ENCODE measurements around the gene RXFP1. TPM values are rescaled to one million over a fixed set of nuclear protein-coding genes. Genes with fewer than 3 reads are reported as not detected.

RXFP1 gene
- total RNA-seq, 2 experiments from 2014 or later: not detected

- Mint-ChIP-seq H3K9me3 (no peaks in the 10 kb centered on the region), H3K36me3 (no peaks in the 10 kb centered on the region), H3K27ac (no peak overlapping the region), H3K4me3 (no peak overlapping the region), H3K27me3 (peaks cover 1% of the 10 kb centered on the region), H3K4me1 (ENCODE audit: low read depth) (no peaks in the 10 kb centered on the region)
- ChIA-PET CTCF (no interaction called here), POLR2A (no interaction called here)
- intact Hi-C loops (cut with micrococcal nuclease): no loop called here
- no peak for DNase-seq
Measured at GRCh38 chr4:158560284-158560683, 38.6 kb downstream of the RXFP1 start.

DNA sequence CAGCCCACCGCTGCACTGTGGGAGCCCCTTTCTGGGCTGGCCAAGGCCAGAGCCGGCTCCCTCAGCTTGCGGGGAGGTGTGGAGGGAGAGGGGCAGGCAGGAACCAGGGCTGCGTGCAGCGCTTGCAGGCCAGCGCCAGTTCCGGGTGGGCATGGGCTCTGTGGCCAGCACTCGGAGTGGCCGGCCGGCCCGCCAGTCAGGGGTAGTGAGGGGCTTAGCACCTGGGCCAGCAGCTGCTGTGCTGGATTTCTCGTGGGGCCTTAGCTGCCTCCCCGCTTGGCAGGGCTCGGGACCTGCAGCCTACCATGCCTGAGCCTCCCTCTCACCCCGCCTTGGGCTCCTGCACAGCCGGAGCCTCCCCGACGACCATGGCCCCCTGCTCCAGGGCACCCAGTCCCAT is 45.2 kb downstream of the RXFP1 start:
- ChIA-PET CTCF (no interaction called here), POLR2A (no interaction called here)
- H3K9me3 Mint-ChIP-seq: no peaks in the 10 kb centered on the region
- H3K36me3 Mint-ChIP-seq: no peaks in the 10 kb centered on the region
- no peak overlapping the region for H3K27ac Mint-ChIP-seq
- H3K27me3 Mint-ChIP-seq: peaks cover 5% of the 10 kb centered on the region
- no peak overlapping the region for H3K4me3 Mint-ChIP-seq
- no peaks in the 10 kb centered on the region for H3K4me1 Mint-ChIP-seq (ENCODE audit: low read depth)
- intact Hi-C loops (cut with micrococcal nuclease): no loop called here
- DNase-seq: no peak

GRCh38 chr4:158571736-158572135 is 50.1 kb downstream of the RXFP1 start:
- intact Hi-C loops (cut with micrococcal nuclease): no loop called here
- CTCF ChIA-PET: no interaction called here

DNA sequence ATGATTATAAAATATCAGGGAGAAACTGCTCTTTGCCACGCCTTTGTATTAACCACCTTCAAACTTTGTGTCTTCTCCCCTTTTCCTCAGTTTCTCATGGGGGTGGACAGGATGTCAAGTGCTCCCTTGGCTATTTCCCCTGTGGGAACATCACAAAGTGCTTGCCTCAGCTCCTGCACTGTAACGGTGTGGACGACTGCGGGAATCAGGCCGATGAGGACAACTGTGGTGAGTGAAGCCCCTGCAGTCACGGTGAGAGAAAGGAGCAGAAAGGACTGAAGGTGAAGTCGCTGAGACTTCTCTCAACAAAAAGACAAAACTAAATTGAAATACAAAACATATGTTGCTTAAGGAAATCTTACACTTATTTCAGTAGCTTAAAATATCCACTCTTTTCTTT is 50.9 kb downstream of the RXFP1 start:
- Mint-ChIP-seq H3K9me3 (no peaks in the 10 kb centered on the region), H3K4me3 (no peak overlapping the region), H3K27ac (no peak overlapping the region), H3K36me3 (no peaks in the 10 kb centered on the region), H3K27me3 (peaks cover 5% of the 10 kb centered on the region), H3K4me1 (ENCODE audit: low read depth) (no peaks in the 10 kb centered on the region)
- ChIA-PET CTCF (no interaction called here), POLR2A (no interaction called here)
- intact Hi-C loops (cut with micrococcal nuclease): no loop called here
- DNase-seq: no peak

More at GRCh38 chr4:158571736-158572135, 50.1 kb downstream of the RXFP1 start:
- no peak overlapping the region for H3K4me3 Mint-ChIP-seq
- no peaks in the 10 kb centered on the region for H3K36me3 Mint-ChIP-seq
- H3K27ac Mint-ChIP-seq: no peak overlapping the region
- POLR2A ChIA-PET: no interaction called here
- H3K9me3 Mint-ChIP-seq: no peaks in the 10 kb centered on the region
- H3K27me3 Mint-ChIP-seq: peaks cover 5% of the 10 kb centered on the region
- DNase-seq: no peak
- H3K4me1 Mint-ChIP-seq (ENCODE audit: low read depth): no peaks in the 10 kb centered on the region

DNA sequence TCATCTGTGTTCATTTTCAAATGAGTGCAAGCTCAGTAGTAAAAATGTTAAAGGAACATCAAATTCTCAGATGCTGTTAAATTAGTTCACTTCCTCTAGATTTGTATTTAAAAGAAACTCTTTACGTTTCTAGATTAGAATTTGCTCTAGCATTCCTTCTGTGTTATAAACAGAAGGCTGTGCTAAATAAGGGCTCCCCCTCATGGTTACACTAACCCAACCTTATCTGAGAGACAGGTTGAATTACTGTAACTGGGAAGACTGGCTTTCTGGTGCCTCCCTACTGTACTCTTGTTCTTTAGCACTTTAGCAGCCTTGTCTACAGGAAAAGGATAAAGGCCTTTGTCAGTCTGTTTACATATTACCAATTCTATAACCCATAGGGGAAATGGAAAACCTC is 56.8 kb downstream of the RXFP1 start:
- intact Hi-C loops (cut with micrococcal nuclease): no loop called here
- CTCF ChIA-PET: no interaction called here
- no peak overlapping the region for H3K27ac Mint-ChIP-seq
- no peak overlapping the region for H3K4me3 Mint-ChIP-seq
- no peaks in the 10 kb centered on the region for H3K27me3 Mint-ChIP-seq
- POLR2A ChIA-PET: no interaction called here
- no peaks in the 10 kb centered on the region for H3K36me3 Mint-ChIP-seq
- no peaks in the 10 kb centered on the region for H3K4me1 Mint-ChIP-seq (ENCODE audit: low read depth)
- no peaks in the 10 kb centered on the region for H3K9me3 Mint-ChIP-seq
- DNase-seq: no peak

- Mint-ChIP-seq H3K27me3 (peaks cover 2% of the 10 kb centered on the region), H3K4me3 (no peak overlapping the region), H3K27ac (no peak overlapping the region), H3K36me3 (no peaks in the 10 kb centered on the region), H3K4me1 (ENCODE audit: low read depth) (no peaks in the 10 kb centered on the region), H3K9me3 (no peaks in the 10 kb centered on the region)
- intact Hi-C loops (cut with micrococcal nuclease): no loop called here
- ChIA-PET POLR2A (no interaction called here), CTCF (no interaction called here)
- DNase-seq: no peak
Measured at GRCh38 chr4:158580064-158580463, 58.4 kb downstream of the RXFP1 start.

DNA sequence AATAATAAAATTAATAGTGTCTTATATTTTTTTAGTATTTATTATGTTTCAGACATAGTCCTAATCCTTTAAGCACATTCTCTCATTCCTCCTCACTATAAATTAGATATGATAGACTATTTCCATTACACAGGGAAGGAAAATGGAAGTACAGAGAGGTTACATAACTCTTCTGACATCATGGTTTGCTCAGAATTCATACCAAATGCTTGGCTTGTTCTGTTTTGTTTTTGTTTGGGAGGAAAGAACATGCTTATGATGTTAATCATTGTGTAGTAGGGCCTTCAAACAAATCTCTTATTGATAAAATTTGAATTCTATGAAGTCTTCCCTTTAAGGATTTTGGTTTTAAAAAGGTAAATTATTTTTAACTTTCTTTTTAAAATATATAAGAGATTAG is 59.5 kb downstream of the RXFP1 start:
- ChIA-PET POLR2A (no interaction called here), CTCF (no interaction called here)
- Mint-ChIP-seq H3K27ac (no peak overlapping the region), H3K27me3 (peaks cover 2% of the 10 kb centered on the region), H3K4me1 (ENCODE audit: low read depth) (no peaks in the 10 kb centered on the region), H3K4me3 (no peak overlapping the region), H3K36me3 (no peaks in the 10 kb centered on the region), H3K9me3 (no peaks in the 10 kb centered on the region)
- intact Hi-C loops (cut with micrococcal nuclease): no loop called here
- DNase-seq: no peak

DNA sequence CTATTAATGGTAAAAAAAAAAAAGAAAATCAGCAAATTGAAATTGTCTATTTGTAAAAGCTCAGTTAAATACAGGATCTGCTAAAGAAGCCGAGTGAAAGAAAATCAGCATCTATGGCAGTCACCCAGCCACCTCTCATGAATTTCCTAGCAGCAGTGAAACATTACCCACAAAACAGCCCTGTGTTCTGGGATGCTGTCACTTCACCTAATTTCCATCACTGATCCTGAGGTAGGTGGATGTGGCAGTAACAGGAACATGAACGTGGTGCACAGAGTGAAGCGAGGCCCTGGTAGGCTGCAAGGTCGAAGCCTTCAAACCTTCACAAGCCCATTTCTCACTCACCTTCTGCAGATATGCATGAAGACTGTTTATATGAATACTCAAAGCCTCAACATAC is 65.2 kb downstream of the RXFP1 start:
- CTCF ChIA-PET: no interaction called here
- no peak for DNase-seq
- no peaks in the 10 kb centered on the region for H3K36me3 Mint-ChIP-seq
- intact Hi-C loops (cut with micrococcal nuclease): no loop called here
- H3K9me3 Mint-ChIP-seq: no peaks in the 10 kb centered on the region
- H3K4me1 Mint-ChIP-seq (ENCODE audit: low read depth): no peaks in the 10 kb centered on the region
- H3K27ac Mint-ChIP-seq: no peak overlapping the region
- POLR2A ChIA-PET: no interaction called here
- no peak overlapping the region for H3K4me3 Mint-ChIP-seq
- peaks cover 5% of the 10 kb centered on the region for H3K27me3 Mint-ChIP-seq

- CTCF ChIA-PET: no interaction called here
- Mint-ChIP-seq H3K4me1 (ENCODE audit: low read depth) (no peaks in the 10 kb centered on the region), H3K27ac (no peak overlapping the region), H3K9me3 (no peaks in the 10 kb centered on the region), H3K36me3 (no peaks in the 10 kb centered on the region), H3K4me3 (no peak overlapping the region), H3K27me3 (peaks cover 7% of the 10 kb centered on the region)
- intact Hi-C loops (cut with micrococcal nuclease): no loop called here
- POLR2A ChIA-PET: no interaction called here
- DNase-seq: no peak
Measured at GRCh38 chr4:158588285-158588684, 66.6 kb downstream of the RXFP1 start.

GRCh38 chr4:158588777-158589176 is 67.1 kb downstream of the RXFP1 start:
- Mint-ChIP-seq H3K27me3 (peaks cover 7% of the 10 kb centered on the region), H3K36me3 (no peaks in the 10 kb centered on the region), H3K9me3 (no peaks in the 10 kb centered on the region), H3K4me3 (no peak overlapping the region), H3K4me1 (ENCODE audit: low read depth) (no peaks in the 10 kb centered on the region), H3K27ac (no peak overlapping the region)
- intact Hi-C loops (cut with micrococcal nuclease): no loop called here
- DNase-seq: no peak
- ChIA-PET POLR2A (no interaction called here), CTCF (no interaction called here)

- Mint-ChIP-seq H3K4me3 (no peak overlapping the region), H3K27me3 (peaks cover 4% of the 10 kb centered on the region)
Measured at GRCh38 chr4:158590306-158590705, 68.6 kb downstream of the RXFP1 start.

GRCh38 chr4:158590824-158591223 is 69.1 kb downstream of the RXFP1 start:
- Mint-ChIP-seq H3K4me3 (no peak overlapping the region), H3K27ac (no peak overlapping the region), H3K36me3 (no peaks in the 10 kb centered on the region), H3K9me3 (no peaks in the 10 kb centered on the region), H3K4me1 (ENCODE audit: low read depth) (no peaks in the 10 kb centered on the region), H3K27me3 (peaks cover 4% of the 10 kb centered on the region)
- DNase-seq: no peak
- CTCF ChIA-PET: no interaction called here
- intact Hi-C loops (cut with micrococcal nuclease): no loop called here
- POLR2A ChIA-PET: no interaction called here

More at GRCh38 chr4:158590306-158590705, 68.6 kb downstream of the RXFP1 start:
- no peak for DNase-seq
- Mint-ChIP-seq H3K36me3 (no peaks in the 10 kb centered on the region), H3K9me3 (no peaks in the 10 kb centered on the region), H3K4me1 (ENCODE audit: low read depth) (no peaks in the 10 kb centered on the region), H3K27ac (no peak overlapping the region)
- intact Hi-C loops (cut with micrococcal nuclease): no loop called here
- POLR2A ChIA-PET: no interaction called here
- CTCF ChIA-PET: interaction anchor here (1.2 kb wide), 1 partner anchor 35 kb away, joined by 3 read pairs; no protein-coding TSS in a partner anchor

DNA sequence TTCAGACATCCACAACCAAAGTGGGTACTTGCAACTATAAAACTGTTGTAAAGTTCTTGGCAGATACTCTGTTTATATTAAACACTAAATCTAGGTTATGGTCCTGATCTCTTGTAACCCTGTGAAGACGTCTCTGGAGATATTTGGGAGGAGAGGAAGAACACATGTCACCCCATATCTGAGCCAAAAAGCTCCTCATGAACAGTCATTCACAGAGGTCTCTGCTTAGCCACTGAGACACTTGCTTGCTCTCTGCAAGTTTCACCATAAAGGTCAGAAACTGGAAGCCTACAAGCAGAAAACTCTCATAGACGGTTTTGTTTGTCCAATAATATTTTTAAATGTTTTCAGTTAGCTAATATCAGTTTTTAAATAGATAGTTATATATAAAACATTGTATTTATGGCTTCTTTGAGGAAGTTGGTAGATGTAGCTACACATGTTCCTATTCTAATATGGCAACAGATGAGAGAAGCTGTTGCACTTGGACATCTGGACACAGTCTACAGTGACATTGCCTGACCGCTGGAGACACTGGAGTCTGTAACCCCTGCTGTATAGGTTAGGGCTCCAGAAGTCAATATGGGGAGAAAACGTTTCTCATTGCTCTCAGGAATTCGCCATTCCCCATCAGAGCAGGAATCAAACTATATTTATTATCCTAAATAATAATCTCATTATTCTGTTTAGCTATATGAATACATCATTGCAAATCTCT is 76.4 kb downstream of the RXFP1 start:
- DNase-seq: no peak
- H3K4me3 Mint-ChIP-seq: no peak overlapping the region
- H3K36me3 Mint-ChIP-seq: no peaks in the 10 kb centered on the region
- no peaks in the 10 kb centered on the region for H3K4me1 Mint-ChIP-seq (ENCODE audit: low read depth)
- ChIA-PET POLR2A (no interaction called here), CTCF (no interaction called here)
- H3K27me3 Mint-ChIP-seq: peaks cover 3% of the 10 kb centered on the region
- no peaks in the 10 kb centered on the region for H3K9me3 Mint-ChIP-seq
- intact Hi-C loops (cut with micrococcal nuclease): no loop called here
- H3K27ac Mint-ChIP-seq: no peak overlapping the region

Data from activated CD4-positive, alpha-beta memory T cell treated with anti-CD3 and anti-CD28 coated beads for 36 hours (primary cell).